Type B pancreatic cell (in vitro differentiated cells): ENCODE data around the gene TAF8. TPM values are rescaled to one million over a fixed set of nuclear protein-coding genes. Genes with fewer than 3 reads are reported as not detected.

ENCODE experiments used
- DNase-seq: peaks from one replicate; pipeline ENCODE4 v3.0.0; 2021; ENCODE audit warnings: mixed read lengths; ENCODE audit not compliant: unreplicated experiment; ENCODE audit errors: extremely low spot score
- H3K27ac Mint-ChIP-seq: 2 replicates; pipeline ENCODE4 v1.8.0; 2021; ENCODE audit warnings: mild to moderate bottlenecking, mixed read lengths
- H3K27me3 Mint-ChIP-seq: 2 replicates; pipeline ENCODE4 v1.8.0; 2021; ENCODE audit warnings: mixed read lengths
- H3K36me3 Mint-ChIP-seq: 2 replicates; pipeline ENCODE4 v1.8.0; 2021; ENCODE audit warnings: mixed read lengths
- H3K4me1 Mint-ChIP-seq: one replicate; pipeline ENCODE4 v1.8.0; 2021; ENCODE audit warnings: mixed read lengths; ENCODE audit not compliant: unreplicated experiment
- H3K4me3 Mint-ChIP-seq: 2 replicates; pipeline ENCODE4 v1.8.0; 2021; ENCODE audit warnings: mild to moderate bottlenecking, mixed read lengths
- H3K9me3 Mint-ChIP-seq: 2 replicates; pipeline ENCODE4 v1.8.0; 2021; ENCODE audit warnings: mixed read lengths
- CTCF ChIP-seq: fragments of 200-600 bp; sonication (generic); conservative IDR thresholded peaks from 2 replicates; pipeline ENCODE4 v1.5.0; 2021; ENCODE audit warnings: antibody characterized with exemption, mild to moderate bottlenecking
- total RNA-seq: library from RNA; stranded (reverse); gene quantifications from 2 replicates; pipeline ENCODE4 v1.2.1, GENCODE V29; 2021; ENCODE audit warnings: low replicate concordance

TAF8 gene
- total RNA-seq, 1 donor from 2014 or later: 36.0 TPM

- H3K9me3 Mint-ChIP-seq: no peaks in the 10 kb centered on the region
- TF ChIP-seq CTCF: no peak
- H3K36me3 Mint-ChIP-seq: peaks cover 5% of the 10 kb centered on the region
- no peaks in the 10 kb centered on the region for H3K27me3 Mint-ChIP-seq
- H3K4me1 Mint-ChIP-seq: peaks cover 3% of the 10 kb centered on the region
- no peak for DNase-seq
- H3K4me3 Mint-ChIP-seq: no peak overlapping the region
- no peak overlapping the region for H3K27ac Mint-ChIP-seq
These were observed 78.4 kb downstream of the TAF8 start for GRCh38 chr6:42128460-42129359.

GRCh38 chr6:42129360-42129676 is 79.0 kb downstream of the TAF8 start:
- DNase-seq: no peak
- H3K27me3 Mint-ChIP-seq: no peaks in the 10 kb centered on the region
- peaks cover 5% of the 10 kb centered on the region for H3K36me3 Mint-ChIP-seq
- no peak overlapping the region for H3K4me3 Mint-ChIP-seq
- peaks cover 3% of the 10 kb centered on the region for H3K4me1 Mint-ChIP-seq
- no peak for TF ChIP-seq CTCF
- H3K27ac Mint-ChIP-seq: no peak overlapping the region
- H3K9me3 Mint-ChIP-seq: no peaks in the 10 kb centered on the region

- TF ChIP-seq CTCF: no peak
- H3K9me3 Mint-ChIP-seq: no peaks in the 10 kb centered on the region
- H3K27me3 Mint-ChIP-seq: no peaks in the 10 kb centered on the region
- peaks cover 5% of the 10 kb centered on the region for H3K36me3 Mint-ChIP-seq
- H3K4me1 Mint-ChIP-seq: peaks cover 4% of the 10 kb centered on the region
- DNase-seq: no peak
- H3K4me3 Mint-ChIP-seq: no peak overlapping the region
- H3K27ac Mint-ChIP-seq: peak overlapping the region; percentile 75
These were observed 81.2 kb downstream of the TAF8 start for GRCh38 chr6:42131531-42131930.

GRCh38 chr6:42133926-42134325 is 83.6 kb downstream of the TAF8 start:
- no peak for DNase-seq
- no peaks in the 10 kb centered on the region for H3K27me3 Mint-ChIP-seq
- no peak for TF ChIP-seq CTCF
- peaks cover 15% of the 10 kb centered on the region for H3K4me1 Mint-ChIP-seq
- no peaks in the 10 kb centered on the region for H3K9me3 Mint-ChIP-seq
- H3K27ac Mint-ChIP-seq: no peak overlapping the region
- H3K4me3 Mint-ChIP-seq: no peak overlapping the region
- H3K36me3 Mint-ChIP-seq: peaks cover 4% of the 10 kb centered on the region

GRCh38 chr6:42135161-42135560 is 84.8 kb downstream of the TAF8 start:
- no peak for TF ChIP-seq CTCF
- peaks cover 27% of the 10 kb centered on the region for H3K4me1 Mint-ChIP-seq
- H3K9me3 Mint-ChIP-seq: no peaks in the 10 kb centered on the region
- H3K4me3 Mint-ChIP-seq: no peak overlapping the region
- peaks cover 4% of the 10 kb centered on the region for H3K36me3 Mint-ChIP-seq
- DNase-seq: no peak
- H3K27ac Mint-ChIP-seq: peak overlapping the region; percentile 34
- H3K27me3 Mint-ChIP-seq: no peaks in the 10 kb centered on the region
